ENCODE measurements around the gene EIF5A.
A peak's percentile ranks its signal among the peaks of the same experiment; 100 is the strongest.
"Not testable (repeated sequence)": the region's sequence is repeated elsewhere in the genome, so short reads cannot be mapped to it uniquely, and the experiment has no call there.

The EIF5A gene

DNA sequence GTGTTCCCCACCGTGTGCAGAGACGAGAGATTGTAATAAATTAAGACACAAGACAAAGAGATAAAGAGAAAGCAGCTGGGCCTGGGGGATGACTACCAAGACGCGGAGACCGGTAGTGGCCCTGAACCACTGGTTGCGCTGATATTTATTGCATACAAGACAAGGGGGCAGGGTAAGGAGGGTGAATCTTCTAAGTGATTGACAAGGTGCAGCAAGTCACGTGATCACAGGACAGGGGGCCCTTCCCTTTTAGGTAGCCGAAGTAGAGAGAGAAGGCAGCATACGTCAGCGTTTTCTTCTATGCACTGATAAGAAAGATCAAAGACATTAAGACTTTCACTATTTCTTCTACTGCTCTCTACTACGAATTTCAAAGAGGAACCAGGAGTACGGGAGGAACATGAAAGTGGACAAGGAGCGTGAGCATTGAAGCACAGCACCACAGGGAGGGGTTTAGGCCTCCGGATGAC lies 25.2 kb downstream of the EIF5A start:
- DNase-seq = not testable (repeated sequence)

DNA sequence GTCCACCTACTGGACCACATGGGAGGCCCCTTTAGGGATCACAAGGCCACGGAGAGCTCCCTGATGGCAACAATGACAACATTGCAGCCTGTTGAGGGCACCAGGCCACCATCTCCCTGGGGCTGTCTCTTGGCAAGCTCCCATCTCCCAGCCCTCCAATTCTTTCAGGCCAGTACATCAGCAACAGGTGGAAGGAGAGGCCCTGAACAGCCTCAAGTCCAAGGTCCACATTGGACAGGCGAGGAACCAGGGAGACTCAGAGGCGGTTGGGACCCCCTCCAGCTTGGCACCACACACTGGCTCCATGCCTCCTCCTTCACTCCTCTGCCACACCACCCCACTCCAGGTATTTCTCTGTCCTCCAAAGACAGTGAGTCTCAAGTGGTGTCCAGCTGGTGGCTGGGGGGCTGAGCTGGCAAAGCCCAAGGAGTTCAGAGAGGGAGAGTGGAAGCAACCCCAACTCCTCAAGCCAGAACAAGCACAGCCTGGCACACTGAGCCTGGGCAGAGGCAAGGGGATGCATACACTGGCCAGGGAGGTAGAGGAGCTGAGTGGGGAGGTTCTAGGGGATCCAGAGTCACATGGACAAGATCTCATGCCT lies 27.6 kb downstream of the EIF5A start:
- no peak for DNase-seq

DNA sequence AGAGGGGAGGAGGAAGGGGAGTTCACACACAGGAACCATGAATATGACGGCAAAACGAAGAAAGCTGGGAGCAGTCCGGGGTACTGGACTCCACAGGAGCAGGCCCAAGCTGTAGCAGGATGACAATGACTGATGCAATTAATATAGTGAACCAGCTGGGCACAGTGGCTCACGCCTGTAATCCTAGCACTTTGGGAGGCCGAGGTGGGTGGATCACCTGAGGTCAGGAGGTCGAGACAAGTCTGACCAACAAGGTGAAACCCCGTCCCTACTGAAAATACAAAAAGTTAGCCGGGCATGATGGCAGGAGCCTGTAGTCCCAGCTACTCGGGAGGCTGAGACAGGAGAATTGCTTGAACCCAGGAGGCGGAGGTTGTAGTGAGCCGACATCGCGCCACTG lies 28.3 kb downstream of the EIF5A start:
- DNase-seq = not testable (repeated sequence)

DNA sequence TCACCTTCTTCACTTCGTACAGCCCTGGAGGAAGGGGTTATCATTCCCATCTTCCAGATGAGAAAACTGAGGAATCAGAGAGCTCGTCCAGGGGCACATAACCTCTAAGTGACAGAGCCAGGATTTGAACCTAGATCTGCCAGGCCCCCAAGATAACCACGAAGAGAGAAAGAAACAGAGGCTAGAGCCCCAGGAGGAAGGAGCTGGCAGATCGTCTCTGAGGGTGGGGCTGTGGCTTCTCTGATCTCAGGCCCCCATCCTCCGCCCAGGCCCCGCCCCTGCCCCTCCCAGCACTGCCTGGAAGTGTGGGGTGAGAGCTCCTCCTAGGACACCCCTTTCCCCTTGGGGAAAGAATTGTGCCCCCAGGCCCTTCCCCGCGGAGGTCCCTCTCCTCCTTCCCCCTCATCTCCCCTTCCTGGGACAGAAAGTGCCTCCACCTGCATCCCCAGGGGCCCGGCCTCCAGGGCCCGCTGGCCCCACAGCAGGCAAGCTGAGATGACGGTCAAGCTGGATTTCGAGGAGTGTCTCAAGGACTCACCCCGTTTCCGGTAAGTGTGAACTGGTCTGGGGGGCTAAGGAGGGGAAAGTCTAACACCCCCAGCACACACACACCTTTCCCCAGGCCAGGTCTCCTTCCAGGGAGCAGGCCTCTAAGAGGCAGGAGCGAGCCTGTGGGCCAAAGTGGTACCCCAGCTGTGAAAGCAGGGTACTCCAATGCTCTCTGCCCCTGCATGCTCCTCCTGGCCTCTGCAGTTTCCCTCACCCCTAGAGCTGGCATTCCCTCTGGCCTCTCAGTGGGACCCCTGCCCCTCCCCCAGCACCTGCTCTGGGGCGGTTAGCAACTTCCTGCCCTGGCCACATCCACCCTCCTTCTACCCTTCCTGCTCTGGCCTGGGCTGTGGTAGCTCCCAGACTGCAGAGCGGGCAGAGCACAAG lies 29.1 kb downstream of the EIF5A start, which contains the start of gene ACAP1:
Gene ACAP1, plus strand, starts transcription at position 290 of the 936 bp plus-strand sequence. Its CDS starts 206 bp downstream, at position 496.
- DNase-seq = peak; percentile 84

DNA sequence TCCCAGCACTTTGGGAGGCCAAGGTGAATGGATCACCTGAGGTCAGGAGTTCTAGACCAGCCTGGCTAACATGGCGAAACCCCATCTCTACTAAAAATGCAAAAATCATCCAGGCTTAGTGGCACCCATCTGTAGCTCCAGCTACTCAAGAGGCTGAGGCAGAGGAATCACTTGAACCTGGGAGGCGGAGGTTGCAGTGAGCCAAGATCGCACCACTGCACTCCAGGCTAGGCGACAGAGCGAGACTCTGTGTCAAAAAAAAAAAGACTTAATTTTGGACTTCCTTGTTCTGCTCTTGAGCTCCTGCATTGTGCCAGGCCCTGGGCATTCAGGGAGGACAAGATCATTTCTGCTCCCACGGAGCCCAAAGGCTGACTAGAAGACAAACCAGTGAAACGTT lies 30.2 kb downstream of the EIF5A start:
- DNase-seq = not testable (repeated sequence)

DNA sequence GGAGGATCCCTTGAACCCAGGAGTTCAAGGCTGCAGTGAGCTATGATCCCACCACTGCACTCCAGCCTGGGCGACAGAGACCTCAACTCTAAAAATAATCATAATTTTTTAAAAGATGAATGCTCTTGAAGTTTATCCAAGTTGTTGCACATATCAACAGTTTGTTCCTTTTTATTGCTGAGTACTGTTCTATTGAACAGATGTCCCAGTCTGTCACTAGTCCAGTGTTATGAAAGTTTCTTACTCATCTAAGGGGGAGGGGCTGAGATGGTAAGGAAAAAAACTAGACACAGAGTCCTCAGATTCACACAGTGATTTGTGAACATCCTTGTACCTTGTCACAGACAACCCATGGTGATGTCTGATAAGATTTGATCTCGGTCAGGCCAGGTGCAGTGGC lies 32.8 kb downstream of the EIF5A start:
- DNase-seq = no peak

DNA sequence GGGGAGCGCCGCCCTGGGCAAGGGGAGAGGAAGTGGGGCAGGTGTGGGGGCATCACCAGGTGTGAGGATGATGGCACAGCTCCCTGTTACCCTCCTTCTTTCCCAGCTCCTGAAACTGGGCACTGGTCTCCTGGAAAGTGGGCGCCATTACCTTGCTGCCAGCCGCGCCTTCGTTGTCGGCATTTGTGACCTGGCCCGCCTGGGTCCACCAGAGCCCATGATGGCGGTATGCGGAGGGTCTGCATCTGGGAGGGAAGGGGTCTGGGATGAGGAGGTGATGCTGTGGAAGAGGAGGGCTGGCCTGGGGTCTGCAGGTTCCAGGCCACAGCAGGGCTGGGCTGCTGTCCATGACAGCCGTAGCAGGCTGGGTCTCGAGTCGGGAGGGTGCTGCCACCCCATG lies 34.4 kb downstream of the EIF5A start:
- DNase-seq = no peak

DNA sequence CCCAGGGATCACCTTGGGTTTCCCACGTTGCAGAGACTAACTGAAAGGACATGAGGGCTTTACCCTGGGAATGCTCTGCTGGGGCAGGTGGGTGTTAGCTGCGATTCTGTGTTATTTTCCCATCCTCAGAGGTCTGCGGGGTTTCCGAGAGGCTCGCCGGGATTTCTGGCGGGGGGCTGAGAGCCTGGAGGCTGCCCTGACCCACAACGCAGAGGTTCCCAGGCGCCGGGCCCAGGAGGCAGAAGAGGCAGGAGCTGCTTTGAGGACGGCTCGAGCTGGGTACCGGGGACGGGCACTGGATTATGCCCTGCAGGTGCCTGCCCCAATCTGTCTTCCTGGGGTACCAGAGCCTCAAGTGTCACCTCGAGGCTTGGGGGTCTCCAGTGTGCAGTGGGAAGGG lies 35.8 kb downstream of the EIF5A start:
- DNase-seq = no peak

DNA sequence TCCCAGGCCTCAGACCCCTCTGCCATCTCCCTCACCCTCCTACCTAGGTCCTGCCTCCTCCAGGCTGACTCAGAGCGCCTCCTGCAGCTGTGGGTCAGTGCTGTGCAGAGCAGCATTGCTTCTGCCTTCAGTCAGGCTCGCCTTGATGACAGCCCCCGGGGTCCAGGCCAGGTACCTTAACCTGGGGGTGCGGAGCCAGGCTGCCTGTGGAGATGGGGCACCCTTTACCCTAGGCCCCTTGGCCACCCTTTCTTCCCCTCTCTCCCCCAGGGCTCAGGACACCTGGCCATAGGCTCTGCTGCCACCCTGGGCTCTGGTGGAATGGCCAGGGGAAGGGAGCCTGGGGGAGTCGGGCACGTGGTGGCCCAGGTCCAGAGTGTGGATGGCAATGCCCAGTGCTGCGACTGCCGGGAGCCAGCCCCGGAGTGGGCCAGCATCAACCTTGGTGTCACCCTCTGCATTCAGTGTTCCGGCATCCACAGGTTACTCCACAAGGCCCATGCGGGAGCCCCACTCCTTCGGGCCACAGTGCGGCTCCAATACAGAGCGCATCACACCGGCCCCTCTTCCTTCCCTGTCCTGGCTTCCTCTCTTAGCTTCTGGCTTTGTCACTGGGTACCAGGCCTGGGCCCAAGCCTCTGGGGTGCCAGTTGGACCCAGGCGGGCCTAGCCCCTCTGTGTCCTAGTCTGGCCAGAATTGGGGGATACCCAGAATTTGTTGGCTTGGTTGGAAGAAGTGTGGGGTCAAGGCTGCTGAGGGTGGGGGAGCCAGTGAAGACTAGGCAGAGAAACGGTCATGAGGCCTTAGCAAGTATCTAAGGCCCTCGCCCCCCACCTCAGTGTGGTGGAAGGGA lies 39.6 kb downstream of the EIF5A start:
- DNase-seq = no peak

DNA sequence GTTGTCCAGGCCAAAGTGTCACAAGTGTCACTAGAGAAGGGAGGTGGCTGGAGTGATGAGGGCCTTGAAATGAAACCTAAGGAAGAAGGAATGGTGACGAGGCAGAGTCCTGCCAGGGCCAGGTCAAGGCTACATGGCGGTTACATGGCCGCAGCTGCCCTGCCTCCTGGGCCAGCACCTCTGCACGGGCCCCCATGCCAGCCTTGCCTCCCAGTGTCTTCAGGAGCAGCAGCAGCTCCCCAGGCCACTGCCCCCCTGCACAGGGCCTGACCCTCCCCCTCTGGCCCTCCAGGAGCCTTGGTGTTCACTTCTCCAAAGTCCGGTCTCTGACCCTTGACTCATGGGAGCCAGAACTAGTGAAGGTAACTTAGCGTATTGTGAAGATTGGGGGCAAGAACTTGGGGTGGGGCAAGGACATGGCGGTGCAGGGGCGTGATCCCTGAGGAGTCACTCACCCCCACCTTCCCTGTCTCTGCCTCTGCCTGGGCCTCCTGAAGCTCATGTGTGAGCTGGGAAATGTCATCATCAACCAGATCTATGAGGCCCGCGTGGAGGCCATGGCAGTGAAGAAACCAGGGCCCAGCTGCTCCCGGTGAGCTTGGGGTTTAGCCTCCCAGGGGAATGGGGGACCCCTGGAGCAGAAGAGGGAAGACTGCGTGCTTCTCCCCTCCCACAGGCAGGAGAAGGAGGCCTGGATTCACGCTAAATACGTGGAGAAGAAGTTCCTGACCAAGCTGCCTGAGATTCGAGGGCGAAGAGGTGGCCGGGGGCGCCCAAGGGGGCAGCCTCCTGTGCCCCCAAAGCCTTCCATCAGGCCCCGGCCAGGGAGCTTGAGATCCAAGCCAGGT lies 40.4 kb downstream of the EIF5A start:
- no peak for DNase-seq

DNA sequence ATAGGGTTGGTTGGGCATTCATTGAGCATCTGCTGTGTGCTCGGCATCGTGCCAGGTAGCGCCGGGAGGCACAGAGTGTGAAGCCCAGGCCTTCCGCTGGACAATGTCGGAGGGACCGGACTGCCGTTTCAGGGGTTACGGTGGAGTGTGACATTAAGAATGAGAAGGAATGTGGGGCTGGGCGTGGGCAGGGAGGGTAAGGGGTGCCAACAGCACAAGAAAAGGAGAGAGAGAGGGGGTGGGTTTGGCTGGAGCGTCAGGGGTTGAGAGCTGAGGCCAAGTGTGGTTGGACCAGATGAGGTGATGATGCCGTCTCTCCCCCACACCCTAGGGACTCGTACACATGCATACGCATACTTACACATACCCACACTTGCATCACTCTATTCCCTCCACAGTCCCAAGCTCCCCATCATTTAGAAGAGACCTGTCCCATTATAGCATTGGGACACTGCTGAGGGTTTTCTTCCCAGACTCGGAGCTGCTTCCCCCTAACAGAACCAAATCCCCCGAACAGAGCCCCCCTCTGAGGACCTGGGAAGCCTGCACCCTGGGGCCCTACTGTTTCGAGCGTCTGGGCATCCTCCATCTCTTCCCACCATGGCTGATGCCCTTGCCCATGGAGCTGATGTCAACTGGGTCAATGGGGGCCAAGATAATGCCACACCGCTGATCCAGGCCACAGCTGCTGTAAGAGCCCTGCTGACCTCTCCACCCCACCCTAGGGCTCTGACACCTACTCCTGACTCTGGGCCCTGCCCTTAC lies 41.2 kb downstream of the EIF5A start:
- DNase-seq = no peak

DNA sequence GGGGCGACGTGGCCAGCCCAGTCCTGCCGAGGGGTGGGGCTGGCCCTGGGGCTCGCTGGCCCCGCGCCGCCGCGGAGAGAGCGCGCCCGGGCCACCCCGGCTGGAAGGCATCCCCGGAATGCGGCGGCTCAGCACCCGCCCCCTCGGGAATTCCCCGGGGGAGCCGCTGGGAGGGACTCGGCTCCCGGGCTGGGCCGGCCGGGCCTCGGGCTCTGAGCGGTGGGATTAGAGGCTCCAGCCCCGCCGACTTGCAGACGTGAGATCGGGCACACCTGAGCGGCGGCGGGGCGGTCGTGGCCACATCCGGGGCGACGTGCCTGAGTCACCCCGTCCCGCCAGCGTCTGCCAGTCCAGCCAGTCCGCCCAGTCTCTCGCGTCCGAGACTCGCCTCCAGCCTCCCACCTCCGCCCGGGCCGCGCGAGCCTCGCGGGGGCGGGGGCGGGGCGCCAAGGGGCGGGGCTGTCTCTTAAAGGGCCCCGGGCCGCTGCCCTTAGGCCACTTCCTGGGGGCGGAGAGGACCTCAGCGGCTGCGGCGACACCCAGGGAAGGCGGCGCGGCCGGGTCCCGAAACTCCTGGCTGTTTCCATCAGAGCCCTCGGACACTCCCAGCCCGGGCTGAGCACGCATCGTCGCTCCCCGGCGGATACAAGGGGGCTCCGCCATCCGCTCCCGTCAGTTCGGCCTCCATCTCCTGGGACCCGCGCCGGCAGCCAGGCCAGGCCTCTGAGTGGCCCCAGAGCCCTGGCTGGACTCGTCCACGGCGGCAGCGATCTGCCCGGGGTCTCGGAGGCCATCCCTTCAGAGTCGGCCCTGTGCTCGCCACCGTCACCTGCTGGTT lies 44.5 kb downstream of the EIF5A start, which contains the start of gene KCTD11:
Gene KCTD11, plus strand, starts transcription at position 498 of the 838 bp plus-strand sequence.
- peak; percentile 64 for DNase-seq

DNA sequence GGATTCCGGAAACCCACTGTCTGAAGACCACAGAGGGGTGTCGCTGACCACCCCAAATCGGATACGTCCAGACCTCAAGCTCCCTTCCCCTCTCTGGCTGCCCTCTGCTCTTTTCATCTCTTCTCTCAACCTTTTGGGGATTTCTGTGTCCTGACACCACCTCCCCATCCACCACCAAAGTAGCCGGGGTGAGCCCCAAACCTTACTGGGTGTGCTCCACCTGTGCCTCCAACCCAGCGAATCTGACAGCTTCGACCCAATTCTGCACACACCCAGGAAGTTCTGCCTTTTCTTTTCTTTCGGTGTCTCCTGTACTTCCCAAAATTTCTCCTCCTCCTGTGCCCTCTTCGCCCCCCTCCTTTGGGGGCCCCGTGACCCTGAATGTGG lies 45.1 kb downstream of the EIF5A start:
- no peak for DNase-seq

DNA sequence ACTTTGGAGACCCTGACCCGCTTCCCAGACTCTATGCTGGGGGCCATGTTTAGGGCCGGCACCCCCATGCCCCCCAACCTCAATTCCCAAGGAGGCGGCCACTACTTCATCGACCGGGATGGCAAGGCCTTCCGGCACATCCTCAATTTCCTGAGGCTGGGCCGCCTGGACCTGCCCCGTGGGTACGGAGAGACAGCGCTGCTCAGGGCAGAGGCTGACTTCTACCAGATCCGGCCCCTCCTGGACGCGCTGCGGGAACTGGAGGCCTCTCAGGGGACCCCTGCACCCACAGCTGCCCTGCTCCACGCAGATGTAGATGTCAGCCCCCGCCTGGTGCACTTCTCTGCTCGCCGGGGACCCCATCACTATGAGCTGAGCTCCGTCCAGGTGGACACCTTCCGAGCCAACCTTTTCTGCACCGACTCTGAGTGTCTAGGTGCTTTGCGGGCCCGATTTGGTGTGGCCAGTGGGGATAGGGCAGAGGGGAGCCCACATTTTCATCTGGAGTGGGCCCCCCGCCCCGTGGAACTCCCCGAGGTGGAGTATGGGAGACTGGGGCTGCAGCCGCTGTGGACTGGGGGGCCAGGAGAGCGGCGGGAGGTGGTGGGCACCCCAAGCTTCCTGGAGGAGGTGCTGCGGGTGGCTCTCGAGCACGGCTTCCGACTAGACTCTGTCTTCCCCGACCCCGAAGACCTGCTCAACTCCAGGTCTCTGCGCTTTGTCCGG lies 45.6 kb downstream of the EIF5A start:
- no peak for DNase-seq

DNA sequence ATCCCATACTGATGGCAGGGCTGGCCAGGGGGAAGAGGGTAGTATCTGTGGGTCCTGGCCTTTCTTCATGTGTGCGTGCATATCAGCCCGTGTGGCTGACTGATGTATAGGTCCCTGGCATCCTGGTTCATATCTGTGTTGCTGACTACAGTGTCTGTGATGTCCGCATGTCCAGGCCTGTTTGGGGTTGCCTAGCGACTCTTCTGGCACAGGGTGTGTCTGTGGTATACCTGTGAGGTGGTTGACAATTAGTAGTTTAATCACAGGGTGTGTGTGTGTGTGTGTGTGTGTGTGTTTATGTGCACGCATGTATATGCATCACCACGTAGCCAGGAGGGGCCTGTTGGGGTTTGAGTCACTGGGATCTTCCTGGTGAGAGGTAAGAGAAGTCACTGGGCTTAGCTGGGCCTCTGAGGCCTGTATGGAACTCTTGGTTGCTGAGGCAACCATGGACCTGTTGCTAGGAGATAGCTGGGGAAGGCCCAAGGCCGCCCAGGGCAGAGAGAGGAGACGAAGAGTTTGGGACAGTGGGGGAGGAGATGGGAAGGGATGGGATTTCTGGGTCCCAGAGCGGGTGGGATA lies 46.9 kb downstream of the EIF5A start:
- DNase-seq = peak; percentile 27

DNA sequence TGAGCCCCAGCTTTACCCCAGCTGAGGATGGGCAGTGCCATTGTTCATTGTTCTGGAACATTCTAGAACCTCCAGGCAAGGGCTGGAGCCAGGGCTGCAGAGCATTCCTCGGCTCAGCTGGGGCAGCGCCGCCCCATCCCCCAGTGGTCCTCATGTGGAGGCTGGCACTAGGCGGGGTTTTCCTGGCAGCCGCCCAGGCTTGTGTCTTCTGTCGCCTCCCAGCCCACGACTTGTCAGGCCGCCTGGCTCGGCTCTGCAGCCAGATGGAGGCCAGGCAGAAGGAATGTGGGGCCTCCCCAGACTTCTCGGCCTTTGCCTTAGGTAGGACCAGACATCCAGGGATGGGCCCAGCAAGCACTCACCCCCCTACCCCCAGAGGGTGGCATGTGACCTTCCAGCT lies 47.6 kb downstream of the EIF5A start, which contains the start of gene TMEM95:
Gene TMEM95, plus strand, starts transcription at position 104 of the 400 bp plus-strand sequence. Its CDS starts 49 bp downstream, at position 153.
- no peak for DNase-seq

DNA sequence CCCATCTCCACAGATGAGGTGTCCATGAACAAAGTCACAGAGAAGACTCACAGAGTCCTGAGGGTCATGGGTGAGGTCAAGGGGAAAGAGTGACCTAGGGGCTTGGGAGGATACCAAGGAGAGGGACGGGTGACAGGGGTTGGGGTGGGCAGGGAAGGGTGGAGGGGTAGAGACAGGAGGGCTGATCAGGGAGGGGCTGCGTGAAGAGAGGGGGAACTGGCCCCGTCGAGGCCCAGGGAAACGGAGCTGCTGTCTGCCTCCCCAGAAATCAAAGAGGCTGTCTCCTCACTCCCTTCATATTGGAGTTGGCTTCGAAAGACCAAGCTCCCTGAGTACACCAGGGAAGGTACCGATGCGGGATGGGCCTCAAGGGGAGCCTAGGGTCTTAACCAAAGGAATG lies 48.1 kb downstream of the EIF5A start:
- no peak for DNase-seq

DNA sequence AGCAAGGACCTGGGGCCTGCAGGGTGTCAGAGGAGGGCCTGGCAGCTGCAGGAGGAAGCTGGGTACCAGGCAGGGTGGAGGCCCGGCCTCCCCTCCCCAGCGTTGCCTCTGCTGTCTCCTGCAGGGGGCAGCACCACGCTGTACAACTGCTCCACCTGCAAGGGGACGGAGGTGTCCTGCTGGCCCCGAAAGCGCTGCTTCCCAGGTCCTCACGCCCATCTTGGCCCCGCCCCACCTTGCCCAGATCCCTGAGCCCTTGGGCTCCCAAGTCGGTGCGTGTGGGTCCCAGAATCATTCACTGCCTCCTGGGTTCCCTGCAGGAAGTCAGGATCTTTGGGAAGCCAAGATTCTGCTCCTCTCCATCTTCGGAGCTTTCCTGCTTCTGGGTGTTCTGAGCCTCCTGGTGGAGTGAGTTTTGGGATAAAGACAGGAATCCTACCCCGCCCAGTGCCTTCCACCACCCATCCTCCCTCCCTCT lies 48.7 kb downstream of the EIF5A start:
- DNase-seq = peak; percentile 86

DNA sequence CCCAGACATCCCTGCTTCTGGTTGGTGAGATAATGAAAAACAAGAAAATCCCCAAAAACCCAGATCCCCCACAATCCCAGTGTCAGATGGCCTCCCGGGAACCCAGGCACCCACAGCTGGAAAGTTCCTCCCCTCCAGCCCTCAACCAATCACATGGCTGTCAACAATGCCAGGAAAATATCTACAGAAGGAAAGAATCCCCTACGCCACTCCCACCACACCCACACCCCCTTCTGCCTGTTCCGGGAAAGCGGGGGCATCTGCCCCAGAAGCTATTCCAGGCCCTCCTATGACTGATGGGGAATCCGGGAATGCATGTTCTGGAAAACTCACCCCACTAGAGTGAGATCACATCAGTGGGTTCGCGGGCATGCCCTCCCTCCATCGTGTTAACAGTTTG lies 49.3 kb downstream of the EIF5A start:
- no peak for DNase-seq

Data from stimulated activated CD4-positive, alpha-beta T cell treated with anti-CD3 and anti-CD28 coated beads, Interleukin-4, amount 100 ng/mL, for 24 hours (primary cell).